GM21576 (cell line): Measurements from ENCODE around the gene CSF1.
"Not testable (repeated sequence)": the region's sequence is repeated elsewhere in the genome, so short reads cannot be mapped to it uniquely, and the experiment has no call there.

Source experiments
- ATAC-seq: cut with Tn5 transposase; IDR thresholded peaks from one replicate; pipeline ENCODE4 v1.9.1; 2021; ENCODE audit warnings: mild to moderate bottlenecking, moderate library complexity; ENCODE audit not compliant: unreplicated experiment

The CSF1 gene

GRCh38 chr1:109933856-109934711 lies 23.4 kb downstream of the CSF1 start:
- no peak for ATAC-seq

GRCh38 chr1:109935451-109935900 lies 24.8 kb downstream of the CSF1 start:
- no peak for ATAC-seq

- no peak for ATAC-seq
Observed at GRCh38 chr1:109937738-109938137, 27.1 kb downstream of the CSF1 start.

GRCh38 chr1:109938556-109938955 lies 27.9 kb downstream of the CSF1 start:
- ATAC-seq = no peak

- no peak for ATAC-seq
Observed at GRCh38 chr1:109942434-109942833, 31.8 kb downstream of the CSF1 start.

GRCh38 chr1:109944541-109944940 lies 33.9 kb downstream of the CSF1 start:
- no peak for ATAC-seq

GRCh38 chr1:109946511-109946910 lies 35.9 kb downstream of the CSF1 start:
- ATAC-seq = no peak

GRCh38 chr1:109947582-109948284 lies 37.1 kb downstream of the CSF1 start:
- no peak for ATAC-seq

GRCh38 chr1:109948285-109948630 lies 37.6 kb downstream of the CSF1 start:
- no peak for ATAC-seq

- ATAC-seq = no peak
Observed at GRCh38 chr1:109950038-109950437, 39.4 kb downstream of the CSF1 start.

GRCh38 chr1:109950509-109950908 lies 39.9 kb downstream of the CSF1 start:
- ATAC-seq = no peak

GRCh38 chr1:109951501-109951900 lies 40.9 kb downstream of the CSF1 start:
- ATAC-seq = not testable (repeated sequence)

GRCh38 chr1:109954041-109954512 lies 43.4 kb downstream of the CSF1 start:
- no peak for ATAC-seq

GRCh38 chr1:109959632-109959973 lies 49.0 kb downstream of the CSF1 start:
- ATAC-seq = no peak

GRCh38 chr1:109959974-109960744 lies 49.5 kb downstream of the CSF1 start:
- ATAC-seq = no peak

GRCh38 chr1:109960745-109961094 lies 50.1 kb downstream of the CSF1 start:
- ATAC-seq = no peak

- ATAC-seq = no peak
Observed at GRCh38 chr1:109963864-109964263, 53.2 kb downstream of the CSF1 start.

- ATAC-seq = no peak
Observed at GRCh38 chr1:109969146-109969829, 58.6 kb downstream of the CSF1 start.

GRCh38 chr1:109969907-109970306 lies 59.3 kb downstream of the CSF1 start:
- no peak for ATAC-seq

- ATAC-seq = no peak
Observed at GRCh38 chr1:109971559-109971958, 60.9 kb downstream of the CSF1 start.

- ATAC-seq = no peak
Observed at GRCh38 chr1:109974191-109974590, 63.5 kb downstream of the CSF1 start.
